ENCODE measurements around the gene FAM3D. TPM values are rescaled to one million over a fixed set of nuclear protein-coding genes. Genes with fewer than 3 reads are reported as not detected.

FAM3D gene
- total and polyA plus RNA-seq, 2 of the 8 experiments (the other 6 are each of a cell fraction or from before 2014, with no cell fraction given) = not detected

DNA sequence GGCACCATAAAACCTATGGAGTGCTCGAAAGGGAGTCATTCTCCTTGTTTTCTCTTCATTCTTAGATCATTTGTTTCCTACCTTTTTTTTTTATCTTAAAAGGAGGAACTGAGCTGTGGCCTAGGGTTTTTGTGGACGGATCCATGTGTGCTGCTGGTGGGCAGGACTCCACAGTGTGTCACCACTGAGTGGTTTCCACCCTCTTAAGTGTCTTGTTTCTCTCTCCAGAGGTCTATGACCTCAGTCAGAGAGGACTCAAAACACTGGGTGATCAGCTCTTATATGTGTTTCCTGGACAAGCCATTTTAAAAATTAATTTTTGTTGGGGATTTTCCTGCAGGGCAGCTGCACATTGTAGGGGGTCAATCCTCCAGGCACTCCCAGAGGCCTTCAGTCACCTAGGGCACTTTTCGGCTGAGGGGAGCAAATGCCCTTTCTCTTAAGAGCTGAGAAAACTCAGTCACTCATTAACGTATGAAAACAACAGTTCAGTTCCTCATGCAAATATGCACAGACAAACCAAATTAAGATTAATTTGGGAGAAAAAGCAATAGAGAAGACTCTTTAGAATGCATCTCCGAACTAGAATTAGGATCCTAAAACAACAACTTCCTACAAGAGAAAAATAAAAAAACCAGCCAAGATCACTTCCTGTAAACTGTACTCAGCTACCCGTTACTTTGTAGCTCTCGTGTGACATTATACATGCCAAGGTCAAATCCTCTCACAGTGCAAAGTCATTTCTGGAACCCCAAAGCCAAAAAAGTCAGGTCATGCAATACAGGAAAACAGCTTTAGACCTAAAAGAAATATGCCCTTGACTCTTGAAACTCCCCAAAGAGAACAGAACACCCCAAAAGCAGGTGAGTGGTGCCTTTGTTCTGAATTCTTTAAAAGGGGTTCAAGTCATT is 27.6 kb upstream of the FAM3D start:
- Histone ChIP-seq H3K36me3 (ENCODE audit: control insufficient read depth in 2 of 4, insufficient read depth in 4 of 4, low read length in 3 of 4) (no peaks in the 10 kb centered on the region), H2AK5ac (ENCODE audit: low read depth, low read length) (no peak overlapping the region), H3K4me2 (ENCODE audit: insufficient read depth in 1 of 2, low read depth in 2 of 2, low read length in 2 of 2) (no peak overlapping the region), H3K79me2 (ENCODE audit: control insufficient read depth in 1 of 2, insufficient read depth in 2 of 2, low read length in 2 of 2) (no peaks in the 10 kb centered on the region), H3K27ac (ENCODE audit: low read depth, low read length) (no peak overlapping the region), H3K4me3 (ENCODE audit: extremely low read depth in 1 of 4, insufficient read depth in 2 of 4, low read depth in 3 of 4, low read length in 4 of 4) (no peak overlapping the region), H3K9ac (replicated peaks in 1 of 4; ENCODE audit: extremely low read depth in 1 of 4, low read depth in 3 of 4, low read length in 3 of 4) (no peak overlapping the region), H2BK15ac (ENCODE audit: low read length) (no peak overlapping the region), H3K56ac (replicated peaks; ENCODE audit: insufficient read length, low read depth, low read length) (no peak overlapping the region), H2BK20ac (ENCODE audit: low read length) (no peak overlapping the region), H3K4me1 (replicated peaks in 1 of 4; ENCODE audit: control insufficient read depth in 3 of 4, insufficient read depth in 4 of 4, low read length in 3 of 4) (no peaks in the 10 kb centered on the region), H4K5ac (ENCODE audit: insufficient read length, low read depth, low read length) (no peak overlapping the region), H4K8ac (ENCODE audit: extremely low read depth, insufficient read depth, low read length) (no peak overlapping the region), H3K79me1 (ENCODE audit: low read depth, low read length) (no peaks in the 10 kb centered on the region), H3K4ac (replicated peaks; ENCODE audit: insufficient read length, low read depth, low read length) (no peak overlapping the region), H3K27me3 (replicated peaks in 1 of 4; ENCODE audit: control insufficient read depth in 3 of 4, extremely low read depth in 1 of 4, insufficient read depth in 3 of 4, low read length in 3 of 4) (no peaks in the 10 kb centered on the region), H3K9me3 (ENCODE audit: insufficient read depth in 2 of 2, low read depth in 1 of 2, low read length in 1 of 2) (peaks cover 33 to 38% of the 10 kb centered on the region in 2 experiments), H3K23ac (ENCODE audit: insufficient read length) (no peak overlapping the region), H2BK5ac (ENCODE audit: low read depth, low read length) (no peak overlapping the region), H2AFZ (ENCODE audit: low read length) (no peak overlapping the region), H3K14ac (ENCODE audit: insufficient read length) (no peak overlapping the region), H2BK12ac (ENCODE audit: low read depth, low read length) (no peak overlapping the region), H4K91ac (replicated peaks; ENCODE audit: insufficient read length, low read length) (no peak overlapping the region), H3K23me2 (ENCODE audit: low read depth, low read length) (no peaks in the 10 kb centered on the region), H4K20me1 (replicated peaks in 1 of 2; ENCODE audit: control insufficient read depth in 1 of 2, insufficient read depth in 2 of 2, low read length in 2 of 2) (no peaks in the 10 kb centered on the region), H3K18ac (ENCODE audit: extremely low read depth, low read length) (no peak overlapping the region), H2BK120ac (replicated peaks; ENCODE audit: low read depth, low read length) (no peak overlapping the region)
- CTCF ChIA-PET (ENCODE audit: partially characterized antibody) = interaction anchor here (0.8 to 2.0 kb wide), 3 partner anchors 126 to 848 kb away, joined by 3 to 4 read pairs (median 4); no protein-coding TSS in a partner anchor
- no peak for FAIRE-seq
- POLR2A ChIA-PET (ENCODE audit: partially characterized antibody) = no interaction called here
- 87% methylated on average over 7 of the region's 7 CpGs; no CpG with 5 or more reads in 1 of the 2 experiments for WGBS, 2 experiments (ENCODE audit: extremely low coverage in 1 of 2, insufficient coverage in 1 of 2, insufficient read length in 1 of 2, insufficient replicate concordance in 2 of 2, low coverage in 1 of 2, low lambda C conversion rate in 2 of 2, missing lambda C conversion rate in 1 of 2)
- TF ChIP-seq SIX5 (IDR thresholded peaks at IDR 0.05; ENCODE audit: low read depth, low read length) (no peak), KDM5A (IDR thresholded peaks at IDR 0.05; ENCODE audit: low read length) (no peak), SUZ12 (IDR thresholded peaks at IDR 0.05; ENCODE audit: low read length) (no peak), POLR2A (IDR thresholded peaks at IDR 0.05; ENCODE audit: control extremely low read depth in 1 of 2, low read depth in 2 of 2, low read length in 2 of 2) (no peak), USF2 (IDR thresholded peaks at IDR 0.05; ENCODE audit: low read length) (no peak), TAF1 (IDR thresholded peaks at IDR 0.05; ENCODE audit: low read depth, low read length) (no peak)
- TF ChIP-seq, protein P1, sequence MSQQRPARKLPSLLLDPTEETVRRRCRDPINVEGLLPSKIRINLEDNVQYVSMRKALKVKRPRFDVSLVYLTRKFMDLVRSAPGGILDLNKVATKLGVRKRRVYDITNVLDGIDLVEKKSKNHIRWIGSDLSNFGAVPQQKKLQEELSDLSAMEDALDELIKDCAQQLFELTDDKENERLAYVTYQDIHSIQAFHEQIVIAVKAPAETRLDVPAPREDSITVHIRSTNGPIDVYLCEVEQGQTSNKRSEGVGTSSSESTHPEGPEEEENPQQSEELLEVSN (IDR thresholded peaks at IDR 0.05) = no peak
- TF ChIP-seq, protein P2, sequence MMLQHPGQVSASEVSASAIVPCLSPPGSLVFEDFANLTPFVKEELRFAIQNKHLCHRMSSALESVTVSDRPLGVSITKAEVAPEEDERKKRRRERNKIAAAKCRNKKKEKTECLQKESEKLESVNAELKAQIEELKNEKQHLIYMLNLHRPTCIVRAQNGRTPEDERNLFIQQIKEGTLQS (IDR thresholded peaks at IDR 0.05; ENCODE audit: insufficient read depth, low read depth, low read length) = no peak
- DNase-seq (ENCODE audit: low read depth in 1 of 2, low spot score in 2 of 2) = no peak
